NCI-H446 treated with DMSO at 0.1 percent for 48 hours (cell line): ENCODE measurements around the gene RTBDN.

Experiments
- DNase-seq: peaks from one replicate; lab custom pipeline; 2025; lab: John Stamatoyannopoulos, UW

Gene RTBDN

DNA sequence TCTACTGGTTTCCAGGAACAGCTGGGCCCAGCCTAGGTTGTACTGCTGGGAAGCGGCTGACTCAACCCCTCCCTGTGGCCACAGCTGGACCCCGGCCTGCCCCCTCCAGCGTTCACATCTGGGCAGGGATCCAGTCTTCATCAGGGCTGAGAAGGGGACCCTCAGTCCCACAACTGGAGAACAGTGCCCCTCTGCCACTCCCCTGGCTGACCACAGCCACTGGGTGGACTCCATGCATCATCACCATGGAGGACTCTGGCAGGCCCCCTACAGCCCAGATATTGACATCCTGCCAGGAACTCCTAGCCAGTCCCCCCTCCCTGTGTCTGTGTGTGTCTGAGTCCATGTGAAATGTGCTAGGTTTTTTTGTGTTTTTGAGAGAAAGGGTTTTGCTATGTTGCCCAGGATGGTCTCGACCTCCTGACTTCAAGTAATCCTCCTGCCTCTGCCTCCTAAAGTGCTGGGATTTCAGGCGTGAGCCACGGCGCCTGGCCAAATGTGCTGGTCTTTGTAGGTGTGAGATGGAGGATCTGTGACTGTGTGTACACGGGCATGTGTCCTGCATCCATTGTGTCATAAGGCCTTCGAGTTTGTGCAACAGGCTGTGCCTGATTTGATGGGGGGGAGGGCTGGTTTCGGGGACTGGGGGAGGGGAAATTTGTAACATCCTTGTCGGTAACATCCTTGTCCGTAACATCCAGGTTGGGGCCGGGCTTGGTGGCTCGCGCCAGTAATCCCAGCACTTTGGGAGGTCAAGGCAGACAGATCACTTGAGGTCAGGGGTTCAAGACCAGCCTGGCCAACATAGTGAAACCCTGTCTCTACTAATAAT is 55.0 kb downstream of the RTBDN start:
- DNase-seq = peak; percentile 30

DNA sequence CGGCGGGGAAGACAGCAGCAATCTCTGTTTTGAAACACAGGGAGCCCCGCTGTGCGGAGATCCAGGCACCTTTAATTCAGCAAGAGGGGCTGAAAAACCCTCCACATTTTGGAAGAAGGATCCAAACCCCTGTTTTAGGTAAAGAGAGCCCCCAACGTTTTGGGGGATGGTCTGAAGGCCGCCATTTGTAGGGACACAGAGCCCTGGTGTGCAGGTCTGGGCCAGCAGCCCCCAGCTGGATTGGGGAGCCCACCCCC is 55.5 kb downstream of the RTBDN start:
- no peak for DNase-seq

DNA sequence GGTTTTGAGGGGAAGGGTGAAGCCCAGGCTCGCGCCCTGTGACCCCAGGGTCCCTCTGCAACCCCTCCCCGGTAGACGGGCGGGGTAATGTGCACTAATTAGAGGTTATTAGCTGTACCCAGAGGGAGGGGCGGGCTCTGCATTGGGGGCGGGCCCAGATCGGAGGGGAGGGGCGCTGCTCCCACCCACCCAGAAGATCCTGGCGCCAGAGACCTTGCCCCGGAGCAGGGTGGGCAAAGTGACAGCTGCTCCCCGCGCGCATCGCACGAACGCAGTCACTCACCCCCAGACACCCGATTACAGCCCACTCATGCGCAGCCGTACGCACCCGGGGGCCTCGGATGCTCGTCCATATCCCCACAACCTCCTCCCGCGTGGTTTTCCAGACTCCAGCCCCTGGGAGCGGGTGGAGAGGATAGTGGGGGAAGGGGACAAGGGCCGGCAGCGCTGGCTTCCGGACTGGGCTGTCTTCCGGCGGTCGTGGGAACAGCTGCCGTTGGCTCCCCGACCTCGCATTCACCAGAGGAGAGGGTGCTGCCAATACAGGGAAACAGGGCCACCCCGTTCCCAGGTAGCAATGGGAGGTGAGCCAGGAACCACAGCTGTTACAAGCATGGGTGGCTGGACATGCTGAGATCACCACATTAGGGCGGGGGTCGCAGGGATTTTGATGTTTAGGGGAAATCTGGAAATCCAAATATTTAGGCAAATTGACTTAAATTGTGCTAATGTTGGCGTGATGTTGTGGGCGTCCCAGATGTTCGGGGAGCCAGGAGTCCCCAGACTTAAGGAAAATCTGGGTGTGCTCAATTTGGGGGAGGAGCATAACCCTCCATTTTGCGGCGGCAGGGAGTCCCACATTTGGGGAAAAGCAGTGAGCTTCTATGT is 56.1 kb downstream of the RTBDN start:
- DNase-seq = peak; percentile 67

DNA sequence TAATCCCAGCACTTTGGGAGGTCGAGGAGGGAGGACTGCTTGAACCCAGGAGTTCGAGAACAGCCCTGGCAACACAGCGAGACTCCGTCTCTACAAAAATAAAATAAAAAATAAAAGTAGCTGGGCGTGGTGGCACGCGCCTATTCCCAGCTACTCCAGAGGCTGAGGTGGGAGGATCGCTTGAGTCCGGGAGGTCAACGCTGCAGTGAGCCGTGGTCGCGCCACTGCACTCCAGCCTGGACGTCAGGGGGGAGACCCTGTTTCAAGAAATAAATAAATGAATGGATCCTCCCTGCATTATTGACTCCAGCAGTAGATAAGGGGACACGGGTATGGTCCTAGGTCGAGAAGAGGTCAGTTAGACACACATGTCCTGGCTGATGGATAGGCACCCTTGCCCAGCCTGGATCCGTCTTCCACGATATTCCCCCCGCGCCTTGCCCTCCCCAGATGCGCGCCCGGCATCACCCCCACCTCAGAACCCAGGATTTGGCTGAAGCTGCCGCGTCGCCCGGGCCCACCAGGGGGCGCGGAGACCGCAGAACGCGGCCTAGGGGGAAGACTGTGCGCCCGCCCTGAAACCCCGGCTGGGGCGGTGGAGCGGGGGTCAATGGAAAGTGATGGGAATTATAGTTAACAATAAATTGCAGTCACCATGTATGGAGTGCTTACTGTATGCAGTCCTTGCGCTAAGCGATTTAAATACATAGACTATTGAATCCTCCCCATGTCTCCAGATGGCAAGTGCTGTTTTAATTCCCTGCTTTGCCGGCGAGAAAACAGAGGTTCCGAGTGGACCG is 57.0 kb downstream of the RTBDN start:
- peak; percentile 57 for DNase-seq
